Stimulated activated CD4-positive, alpha-beta T cell treated with anti-CD3 and anti-CD28 coated beads, Interleukin-1b, Interleukin-23, amount 100 ng/mL, for 24 hours (primary cell): ENCODE measurements around the gene PIK3IP1.

ENCODE experiments used
- DNase-seq, 4 experiments: peaks; one replicate each; pipeline ENCODE4 v3.0.0-alpha.2; 2020; ENCODE audit warnings: low read depth in 4 of 4, low spot score in 1 of 4

PIK3IP1 gene

DNA sequence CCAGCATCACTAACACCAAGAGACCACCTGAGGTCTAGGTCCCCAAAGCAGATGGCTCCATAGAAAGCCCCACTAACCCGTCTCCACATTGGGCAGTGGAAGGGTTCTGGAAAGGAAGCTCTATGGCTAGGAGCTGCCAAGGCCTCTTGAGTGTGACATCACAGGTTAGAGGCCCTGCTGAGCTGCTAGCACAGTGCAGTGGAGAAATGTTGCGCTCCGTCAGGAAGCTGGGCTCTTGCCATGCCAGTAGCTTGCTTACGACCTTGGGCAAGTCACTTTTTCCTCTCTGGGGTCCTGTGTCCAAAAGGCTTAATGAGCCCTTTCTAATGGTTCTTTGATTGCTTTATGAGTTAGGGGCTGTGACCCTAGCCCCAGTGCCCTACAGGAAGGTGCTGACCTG is 10.6 kb downstream of the PIK3IP1 start:
- no peak for DNase-seq

DNA sequence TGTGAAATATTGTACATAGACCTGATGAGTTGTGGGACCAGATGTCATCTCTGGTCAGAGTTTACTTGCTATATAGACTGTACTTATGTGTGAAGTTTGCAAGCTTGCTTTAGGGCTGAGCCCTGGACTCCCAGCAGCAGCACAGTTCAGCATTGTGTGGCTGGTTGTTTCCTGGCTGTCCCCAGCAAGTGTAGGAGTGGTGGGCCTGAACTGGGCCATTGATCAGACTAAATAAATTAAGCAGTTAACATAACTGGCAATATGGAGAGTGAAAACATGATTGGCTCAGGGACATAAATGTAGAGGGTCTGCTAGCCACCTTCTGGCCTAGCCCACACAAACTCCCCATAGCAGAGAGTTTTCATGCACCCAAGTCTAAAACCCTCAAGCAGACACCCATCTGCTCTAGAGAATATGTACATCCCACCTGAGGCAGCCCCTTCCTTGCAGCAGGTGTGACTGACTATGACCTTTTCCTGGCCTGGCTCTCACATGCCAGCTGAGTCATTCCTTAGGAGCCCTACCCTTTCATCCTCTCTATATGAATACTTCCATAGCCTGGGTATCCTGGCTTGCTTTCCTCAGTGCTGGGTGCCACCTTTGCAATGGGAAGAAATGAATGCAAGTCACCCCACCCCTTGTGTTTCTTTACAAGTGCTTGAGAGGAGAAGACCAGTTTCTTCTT is 12.3 kb downstream of the PIK3IP1 start:
- DNase-seq, result no peak

DNA sequence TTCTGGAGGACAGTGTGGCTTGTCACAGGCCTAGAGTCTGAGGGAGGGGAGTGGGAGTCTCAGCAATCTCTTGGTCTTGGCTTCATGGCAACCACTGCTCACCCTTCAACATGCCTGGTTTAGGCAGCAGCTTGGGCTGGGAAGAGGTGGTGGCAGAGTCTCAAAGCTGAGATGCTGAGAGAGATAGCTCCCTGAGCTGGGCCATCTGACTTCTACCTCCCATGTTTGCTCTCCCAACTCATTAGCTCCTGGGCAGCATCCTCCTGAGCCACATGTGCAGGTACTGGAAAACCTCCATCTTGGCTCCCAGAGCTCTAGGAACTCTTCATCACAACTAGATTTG is 13.0 kb downstream of the PIK3IP1 start:
- no peak for DNase-seq

DNA sequence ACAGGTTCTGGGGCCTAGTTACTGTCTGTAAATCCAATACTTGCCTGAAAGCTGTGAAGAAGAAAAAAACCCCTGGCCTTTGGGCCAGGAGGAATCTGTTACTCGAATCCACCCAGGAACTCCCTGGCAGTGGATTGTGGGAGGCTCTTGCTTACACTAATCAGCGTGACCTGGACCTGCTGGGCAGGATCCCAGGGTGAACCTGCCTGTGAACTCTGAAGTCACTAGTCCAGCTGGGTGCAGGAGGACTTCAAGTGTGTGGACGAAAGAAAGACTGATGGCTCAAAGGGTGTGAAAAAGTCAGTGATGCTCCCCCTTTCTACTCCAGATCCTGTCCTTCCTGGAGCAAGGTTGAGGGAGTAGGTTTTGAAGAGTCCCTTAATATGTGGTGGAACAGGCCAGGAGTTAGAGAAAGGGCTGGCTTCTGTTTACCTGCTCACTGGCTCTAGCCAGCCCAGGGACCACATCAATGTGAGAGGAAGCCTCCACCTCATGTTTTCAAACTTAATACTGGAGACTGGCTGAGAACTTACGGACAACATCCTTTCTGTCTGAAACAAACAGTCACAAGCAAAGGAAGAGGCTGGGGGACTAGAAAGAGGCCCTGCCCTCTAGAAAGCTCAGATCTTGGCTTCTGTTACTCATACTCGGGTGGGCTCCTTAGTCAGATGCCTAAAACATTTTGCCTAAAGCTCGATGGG is 13.5 kb downstream of the PIK3IP1 start:
- no peak for DNase-seq

DNA sequence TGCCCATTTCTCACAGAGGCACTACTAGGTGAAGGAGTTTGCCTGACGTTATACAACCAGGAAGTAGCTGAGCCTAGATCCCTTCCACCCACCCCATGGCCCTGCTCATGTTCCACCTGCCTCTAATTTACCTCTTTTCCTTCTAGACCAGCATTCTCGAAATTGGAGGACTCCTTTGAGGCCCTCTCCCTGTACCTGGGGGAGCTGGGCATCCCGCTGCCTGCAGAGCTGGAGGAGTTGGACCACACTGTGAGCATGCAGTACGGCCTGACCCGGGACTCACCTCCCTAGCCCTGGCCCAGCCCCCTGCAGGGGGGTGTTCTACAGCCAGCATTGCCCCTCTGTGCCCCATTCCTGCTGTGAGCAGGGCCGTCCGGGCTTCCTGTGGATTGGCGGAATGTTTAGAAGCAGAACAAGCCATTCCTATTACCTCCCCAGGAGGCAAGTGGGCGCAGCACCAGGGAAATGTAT is 14.1 kb downstream of the PIK3IP1 start:
- no peak for DNase-seq

DNA sequence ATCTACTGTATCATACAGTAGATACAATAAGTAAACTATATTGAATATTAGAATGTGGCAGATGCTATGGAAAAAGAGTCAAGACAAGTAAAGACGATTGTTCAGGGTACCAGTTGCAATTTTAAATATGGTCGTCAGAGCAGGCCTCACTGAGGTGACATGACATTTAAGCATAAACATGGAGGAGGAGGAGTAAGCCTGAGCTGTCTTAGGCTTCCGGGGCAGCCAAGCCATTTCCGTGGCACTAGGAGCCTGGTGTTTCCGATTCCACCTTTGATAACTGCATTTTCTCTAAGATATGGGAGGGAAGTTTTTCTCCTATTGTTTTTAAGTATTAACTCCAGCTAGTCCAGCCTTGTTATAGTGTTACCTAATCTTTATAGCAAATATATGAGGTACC is 14.5 kb downstream of the PIK3IP1 start:
- DNase-seq, result no peak

DNA sequence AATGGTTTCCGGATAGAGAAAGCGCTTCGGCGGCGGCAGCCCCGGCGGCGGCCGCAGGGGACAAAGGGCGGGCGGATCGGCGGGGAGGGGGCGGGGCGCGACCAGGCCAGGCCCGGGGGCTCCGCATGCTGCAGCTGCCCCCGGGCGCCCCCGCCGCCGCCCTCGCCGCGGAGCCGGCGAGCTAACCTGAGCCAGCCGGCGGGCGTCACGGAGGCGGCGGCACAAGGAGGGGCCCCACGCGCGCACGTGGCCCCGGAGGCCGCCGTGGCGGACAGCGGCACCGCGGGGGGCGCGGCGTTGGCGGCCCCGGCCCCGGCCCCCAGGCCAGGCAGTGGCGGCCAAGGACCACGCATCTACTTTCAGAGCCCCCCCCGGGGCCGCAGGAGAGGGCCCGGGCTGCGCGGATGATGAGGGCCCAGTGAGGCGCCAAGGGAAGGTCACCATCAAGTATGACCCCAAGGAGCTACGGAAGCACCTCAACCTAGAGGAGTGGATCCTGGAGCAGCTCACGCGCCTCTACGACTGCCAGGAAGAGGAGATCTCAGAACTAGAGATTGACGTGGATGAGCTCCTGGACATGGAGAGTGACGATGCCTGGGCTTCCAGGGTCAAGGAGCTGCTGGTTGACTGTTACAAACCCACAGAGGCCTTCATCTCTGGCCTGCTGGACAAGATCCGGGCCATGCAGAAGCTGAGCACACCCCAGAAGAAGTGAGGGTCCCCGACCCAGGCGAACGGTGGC is 15.7 kb downstream of the PIK3IP1 start:
- no peak for DNase-seq

DNA sequence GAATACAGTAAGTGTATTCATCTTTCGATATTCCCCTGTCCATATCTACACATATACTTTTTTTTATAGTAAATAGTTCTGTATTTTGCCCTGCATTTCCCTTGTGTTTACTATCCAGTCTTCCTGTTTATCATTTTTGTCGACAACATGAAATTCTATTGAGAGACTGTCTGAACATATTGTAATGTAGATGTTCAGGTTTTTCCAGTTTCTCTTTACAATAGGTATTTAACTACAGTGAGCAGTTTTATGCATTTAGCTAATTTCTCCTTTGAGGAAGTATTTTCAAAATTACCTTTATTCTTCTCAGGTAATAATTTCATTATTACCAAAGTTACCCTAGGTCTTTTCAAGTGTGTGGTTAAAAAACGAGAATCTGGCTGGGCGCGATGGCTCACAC is 16.7 kb downstream of the PIK3IP1 start:
- no peak for DNase-seq

DNA sequence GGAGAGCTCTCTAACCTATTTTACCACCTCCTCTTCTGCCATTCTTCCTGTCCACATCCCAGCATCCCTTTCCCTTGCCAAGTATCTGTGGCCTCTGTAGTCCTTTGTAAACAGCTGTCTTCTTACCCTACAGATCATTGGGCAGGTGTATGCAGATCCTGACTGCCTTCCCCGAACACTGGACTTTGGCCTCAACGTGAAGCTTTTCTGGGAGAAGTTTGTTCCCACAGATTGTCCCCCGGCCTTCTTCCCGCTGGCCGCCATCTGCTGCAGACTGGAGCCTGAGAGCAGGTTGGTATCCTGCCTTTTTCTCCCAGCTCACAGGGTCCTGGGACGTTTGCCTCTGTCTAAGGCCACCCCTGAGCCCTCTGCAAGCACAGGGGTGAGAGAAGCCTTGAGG is 17.3 kb downstream of the PIK3IP1 start:
- DNase-seq, result no peak

DNA sequence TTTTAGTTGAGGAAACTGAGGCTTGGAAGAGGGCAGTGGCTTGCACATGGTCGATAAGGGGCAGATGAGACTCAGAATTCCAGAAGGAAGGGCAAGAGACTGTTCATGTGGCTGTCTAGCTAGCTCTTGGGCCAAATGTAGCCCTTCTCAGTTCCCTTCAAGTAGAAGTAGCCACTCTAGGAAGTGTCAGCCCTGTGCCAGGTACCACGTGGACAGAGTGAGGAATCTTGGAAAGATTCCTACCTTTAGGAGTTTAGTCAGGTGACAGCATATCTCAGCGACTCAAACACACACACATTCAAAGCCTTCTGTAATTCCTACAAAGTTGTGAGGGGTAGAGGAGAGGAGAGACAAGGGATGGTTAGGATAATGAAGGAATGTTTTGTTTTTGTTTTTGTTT is 18.3 kb downstream of the PIK3IP1 start:
- no peak for DNase-seq

DNA sequence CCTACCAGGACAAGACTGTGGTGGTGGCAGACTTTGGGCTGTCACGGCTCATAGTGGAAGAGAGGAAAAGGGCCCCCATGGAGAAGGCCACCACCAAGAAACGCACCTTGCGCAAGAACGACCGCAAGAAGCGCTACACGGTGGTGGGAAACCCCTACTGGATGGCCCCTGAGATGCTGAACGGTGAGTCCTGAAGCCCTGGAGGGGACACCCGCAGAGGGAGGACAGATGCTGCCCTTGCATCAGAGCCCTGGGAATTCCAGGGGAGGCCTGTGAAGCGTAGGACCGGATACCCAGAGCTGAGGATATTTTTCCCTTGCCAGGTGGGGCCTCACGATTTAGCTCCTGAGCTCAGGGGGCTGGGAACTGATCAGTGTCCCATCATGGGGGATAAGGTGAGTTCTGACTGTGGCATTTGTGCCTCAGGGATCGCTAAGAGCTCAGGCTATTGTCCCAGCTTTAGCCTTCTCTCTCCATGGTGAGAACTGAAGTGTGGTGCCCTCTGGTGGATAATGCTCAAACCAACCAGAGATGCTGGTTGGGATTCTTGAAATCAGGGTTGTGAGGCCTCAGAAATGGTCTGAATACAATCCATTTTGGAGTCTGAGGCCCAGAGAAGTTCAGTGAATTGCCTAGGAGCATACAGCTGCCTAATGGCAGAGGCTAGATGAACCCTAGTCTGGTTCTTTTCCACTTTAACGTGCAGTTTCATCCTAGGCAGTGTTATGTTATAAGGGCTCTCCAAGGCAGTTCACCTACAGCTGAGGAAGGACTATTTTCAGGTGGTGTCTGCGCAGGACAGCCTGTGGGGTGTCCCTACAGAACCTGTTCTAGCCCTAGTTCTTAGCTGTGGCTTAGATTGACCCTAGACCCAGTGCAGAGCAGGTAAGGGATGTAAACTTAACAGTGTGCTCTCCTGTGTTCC is 19.5 kb downstream of the PIK3IP1 start:
- no peak for DNase-seq

DNA sequence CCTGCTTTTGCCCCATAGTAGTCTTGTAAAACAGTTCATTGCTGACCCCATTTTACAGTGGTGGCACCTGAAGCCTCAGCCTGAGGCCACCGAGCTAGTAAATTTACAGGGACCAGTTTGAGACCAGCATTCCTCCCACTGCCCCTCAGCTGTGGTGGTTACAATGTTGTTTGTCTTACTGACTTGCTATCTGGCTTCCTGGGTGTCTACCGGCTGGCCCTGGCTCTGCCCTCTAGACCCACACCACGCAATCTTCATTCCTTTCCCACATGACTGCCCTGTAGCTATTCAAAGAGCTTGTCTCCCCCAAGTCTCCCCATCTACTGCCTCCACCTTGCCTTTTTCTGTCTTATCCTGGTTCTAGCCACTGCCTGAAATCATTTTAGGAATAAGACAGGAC is 20.8 kb downstream of the PIK3IP1 start:
- no peak for DNase-seq

DNA sequence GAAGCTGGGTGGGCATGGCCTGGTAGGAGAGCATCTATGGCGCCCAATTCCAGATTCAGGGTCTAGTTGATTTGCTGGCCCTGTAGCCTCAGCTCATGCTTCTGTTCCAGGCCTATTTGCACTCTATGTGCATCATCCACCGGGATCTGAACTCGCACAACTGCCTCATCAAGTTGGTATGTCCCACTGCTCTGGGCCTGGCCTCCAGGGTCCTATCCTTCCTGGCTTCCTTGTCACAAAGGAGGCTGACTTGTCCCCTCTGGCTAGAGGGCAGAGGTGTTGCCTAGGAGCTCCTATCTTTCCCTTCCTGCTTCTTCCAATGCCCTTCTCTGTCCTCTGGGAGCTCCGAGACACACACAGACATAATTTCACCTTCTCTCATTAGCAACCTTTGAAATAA is 21.3 kb downstream of the PIK3IP1 start:
- DNase-seq, result no peak

DNA sequence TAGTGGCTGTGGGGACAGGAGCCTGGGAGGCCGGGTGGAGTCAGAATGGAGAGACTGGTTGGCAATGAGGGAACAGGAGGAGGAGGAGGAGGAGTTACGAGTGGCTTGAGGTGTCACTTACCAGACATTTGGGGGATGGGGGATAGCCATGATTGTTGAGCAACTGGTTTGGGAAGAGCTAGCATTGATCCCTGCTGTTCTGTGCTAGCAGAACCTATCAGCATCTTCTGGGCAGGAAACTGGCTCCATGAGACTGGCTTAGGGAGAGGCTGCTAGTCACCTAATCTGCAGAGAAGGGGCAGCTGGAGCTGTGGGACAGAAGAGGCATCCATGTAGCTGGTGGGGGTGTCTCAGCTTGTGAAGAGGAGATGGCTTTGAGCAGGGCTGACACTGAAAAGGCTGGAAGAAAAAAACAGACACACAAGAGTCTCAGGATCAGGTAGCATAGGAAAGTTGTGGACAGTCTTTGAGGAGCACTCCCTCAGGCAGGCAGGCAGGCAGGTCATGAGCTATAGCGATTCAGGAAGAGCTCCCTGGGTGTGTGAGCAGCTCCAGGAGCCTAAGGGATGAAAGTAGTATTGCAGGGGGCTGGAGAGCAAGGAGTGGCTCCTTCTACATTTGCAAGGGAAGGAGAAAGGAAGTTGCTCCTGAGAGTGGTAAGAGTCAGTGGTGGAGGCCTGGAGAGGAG is 22.3 kb downstream of the PIK3IP1 start:
- DNase-seq, result no peak

DNA sequence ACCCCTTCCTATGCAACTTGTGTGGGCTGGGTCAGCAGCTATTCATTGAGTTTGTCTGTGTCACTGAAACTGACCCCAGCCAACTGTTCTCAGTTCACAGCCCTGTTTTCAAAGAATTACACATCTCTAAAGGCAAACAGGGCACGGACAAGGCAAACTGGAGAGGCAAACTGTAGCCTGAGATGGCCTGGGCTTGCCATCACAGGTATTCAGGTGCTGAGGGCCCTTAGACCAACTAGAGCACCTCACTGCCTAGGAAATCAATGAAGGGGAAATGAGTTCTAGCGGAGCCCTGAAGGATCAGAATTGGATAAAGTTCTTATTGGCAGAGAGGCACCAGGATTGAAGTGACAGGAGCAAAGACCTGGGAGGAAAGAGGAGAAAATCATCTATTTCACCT is 24.0 kb downstream of the PIK3IP1 start:
- DNase-seq, result no peak

DNA sequence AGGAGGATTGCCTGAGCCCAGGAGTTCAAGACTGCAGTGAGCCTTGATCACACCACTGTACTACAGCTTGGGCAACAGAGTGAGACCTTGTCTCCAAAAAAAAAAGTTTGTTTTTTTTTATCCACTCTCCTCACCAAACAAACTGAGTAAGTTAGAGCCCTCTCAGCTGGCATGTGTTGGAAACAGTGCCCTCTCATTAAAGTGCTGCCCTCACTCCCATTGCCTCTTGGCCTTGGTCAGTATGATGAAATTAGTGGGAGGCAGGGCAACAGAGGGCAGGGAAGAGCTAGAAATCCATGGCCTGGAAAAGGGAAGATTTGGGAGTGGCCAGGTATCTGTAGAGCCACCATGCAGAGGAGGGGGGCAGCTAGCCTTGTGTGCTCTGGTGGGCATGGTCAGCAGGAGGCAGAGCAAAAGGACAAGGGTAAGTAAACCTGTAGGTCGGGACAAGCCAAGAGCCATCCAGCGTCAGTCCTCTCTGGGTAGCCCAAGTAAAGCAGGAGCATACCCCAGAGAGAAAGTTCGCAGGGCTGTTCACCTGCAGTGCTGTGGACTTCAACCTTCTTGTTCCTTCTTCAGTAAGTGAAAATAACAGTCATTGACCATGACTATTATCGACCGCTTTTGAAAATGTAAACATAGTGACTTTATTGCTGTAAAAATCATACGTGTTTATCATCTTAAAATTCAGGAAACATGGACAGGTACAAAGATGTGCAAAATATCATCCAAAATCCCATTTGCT is 28.2 kb downstream of the PIK3IP1 start:
- no peak for DNase-seq

DNA sequence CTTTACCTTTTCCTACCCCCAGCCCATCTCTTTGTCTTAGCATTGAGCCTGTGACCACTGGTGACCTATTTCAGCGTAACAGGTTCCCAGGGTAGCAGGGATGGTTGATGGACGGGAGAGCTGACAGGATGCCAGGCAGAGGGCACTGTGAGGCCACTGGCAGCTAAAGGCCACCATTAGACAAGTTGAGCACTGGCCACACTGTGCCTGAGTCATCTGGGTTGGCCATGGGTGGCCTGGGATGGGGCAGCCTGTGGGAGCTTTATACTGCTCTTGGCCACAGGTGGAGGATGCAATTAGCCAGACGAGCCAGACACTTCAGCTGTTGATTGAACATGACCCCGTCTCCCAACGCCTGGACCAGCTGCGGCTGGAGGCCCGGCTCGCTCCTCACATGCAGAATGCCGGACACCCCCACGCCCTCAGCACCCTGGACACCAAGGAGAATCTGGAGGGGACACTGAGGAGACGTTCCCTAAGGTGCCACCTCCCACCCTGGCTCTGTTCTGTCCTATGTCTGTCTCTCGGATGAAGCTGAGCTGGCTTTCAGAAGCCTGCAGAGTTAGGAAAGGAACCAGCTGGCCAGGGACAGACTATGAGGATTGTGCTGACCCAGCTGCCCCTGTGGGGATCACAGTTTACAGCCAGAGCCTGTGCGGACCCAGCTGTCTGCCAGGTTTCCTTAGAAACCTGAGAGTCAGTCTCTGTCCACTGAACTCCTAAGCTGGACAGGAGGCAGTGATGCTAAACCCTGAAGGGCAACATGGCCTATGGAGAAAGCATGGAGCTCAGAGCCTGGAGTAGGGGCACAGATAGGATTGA is 29.8 kb downstream of the PIK3IP1 start:
- DNase-seq, result no peak

DNA sequence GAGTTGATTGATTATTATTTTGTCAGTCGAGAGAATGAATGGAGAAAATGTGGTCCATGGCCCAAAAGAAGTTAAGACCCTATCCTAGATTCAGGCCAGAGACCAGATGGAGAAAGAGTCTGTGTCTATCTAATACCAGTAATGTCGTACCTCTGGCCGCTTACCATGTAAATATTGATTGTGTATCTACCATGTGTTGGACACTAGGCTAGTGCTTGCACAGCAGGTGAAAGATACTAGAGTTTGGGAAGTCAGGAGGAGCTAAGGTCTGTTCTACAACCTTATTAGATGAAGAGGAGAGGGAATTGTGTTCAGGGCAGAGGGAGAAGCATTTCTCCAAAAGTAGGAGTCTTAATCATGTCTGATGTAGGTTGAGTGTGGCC is 31.8 kb downstream of the PIK3IP1 start:
- no peak for DNase-seq

DNA sequence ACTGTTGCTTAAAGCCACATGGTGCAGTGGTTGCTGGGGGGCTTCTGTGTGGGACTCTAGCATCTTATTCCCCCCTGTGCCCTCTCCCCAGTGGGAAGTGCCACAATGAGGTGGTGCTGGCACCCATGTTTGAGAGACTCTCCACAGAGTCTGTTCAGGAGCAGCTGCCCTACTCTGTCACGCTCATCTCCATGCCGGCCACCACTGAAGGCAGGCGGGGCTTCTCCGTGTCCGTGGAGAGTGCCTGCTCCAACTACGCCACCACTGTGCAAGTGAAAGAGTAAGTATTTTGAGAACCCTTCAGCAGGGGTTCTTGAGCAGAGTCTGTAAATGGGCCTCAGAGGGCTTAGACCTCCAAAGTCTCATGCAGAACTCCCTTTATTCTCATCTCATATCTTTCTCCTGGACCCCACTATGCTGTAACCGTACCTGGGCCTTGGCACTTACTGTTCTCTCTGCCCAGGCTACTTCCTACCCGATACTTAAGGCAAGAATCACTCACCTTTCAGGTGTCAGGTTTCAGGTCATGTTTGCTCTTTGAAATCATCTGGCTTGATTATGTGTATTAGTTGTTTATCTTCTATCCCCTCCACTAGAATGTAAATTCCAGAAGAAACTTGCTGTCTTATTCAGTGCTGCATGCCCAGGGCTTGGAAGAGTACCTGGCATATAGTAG is 32.4 kb downstream of the PIK3IP1 start:
- DNase-seq, result no peak
